ENCODE results near the gene B9D2. TPM values are rescaled to one million over a fixed set of nuclear protein-coding genes. Genes with fewer than 3 reads are reported as not detected.

The B9D2 gene
- total and polyA plus RNA-seq, 2 donors (not counting 1 experiment from before 2014, with no cell fraction given), result 2.3 to 5.3 TPM

DNA sequence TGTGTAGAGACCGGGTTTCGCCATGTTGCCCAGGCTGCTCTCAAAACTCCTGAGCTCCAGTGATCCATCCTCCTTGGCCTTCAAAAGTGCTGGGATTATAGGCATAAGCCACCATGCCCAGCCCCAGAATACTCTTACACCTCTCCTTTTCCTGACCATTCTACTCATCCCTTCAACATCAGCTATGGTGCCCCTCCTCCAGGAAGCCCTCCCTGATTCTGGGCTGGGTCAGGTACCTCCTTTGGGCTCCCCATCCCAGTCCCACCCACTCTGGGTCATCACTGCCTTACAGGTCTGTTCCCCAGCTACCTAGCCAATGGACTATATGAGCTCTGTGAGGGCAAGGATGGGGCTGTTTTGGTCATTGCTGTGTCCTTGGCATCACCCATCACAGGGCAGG is 19.8 kb downstream of the B9D2 start:
- no peaks in the 10 kb centered on the region for H3K79me2 ChIP-seq (ENCODE audit: control insufficient read depth, insufficient read depth, low read length)

DNA sequence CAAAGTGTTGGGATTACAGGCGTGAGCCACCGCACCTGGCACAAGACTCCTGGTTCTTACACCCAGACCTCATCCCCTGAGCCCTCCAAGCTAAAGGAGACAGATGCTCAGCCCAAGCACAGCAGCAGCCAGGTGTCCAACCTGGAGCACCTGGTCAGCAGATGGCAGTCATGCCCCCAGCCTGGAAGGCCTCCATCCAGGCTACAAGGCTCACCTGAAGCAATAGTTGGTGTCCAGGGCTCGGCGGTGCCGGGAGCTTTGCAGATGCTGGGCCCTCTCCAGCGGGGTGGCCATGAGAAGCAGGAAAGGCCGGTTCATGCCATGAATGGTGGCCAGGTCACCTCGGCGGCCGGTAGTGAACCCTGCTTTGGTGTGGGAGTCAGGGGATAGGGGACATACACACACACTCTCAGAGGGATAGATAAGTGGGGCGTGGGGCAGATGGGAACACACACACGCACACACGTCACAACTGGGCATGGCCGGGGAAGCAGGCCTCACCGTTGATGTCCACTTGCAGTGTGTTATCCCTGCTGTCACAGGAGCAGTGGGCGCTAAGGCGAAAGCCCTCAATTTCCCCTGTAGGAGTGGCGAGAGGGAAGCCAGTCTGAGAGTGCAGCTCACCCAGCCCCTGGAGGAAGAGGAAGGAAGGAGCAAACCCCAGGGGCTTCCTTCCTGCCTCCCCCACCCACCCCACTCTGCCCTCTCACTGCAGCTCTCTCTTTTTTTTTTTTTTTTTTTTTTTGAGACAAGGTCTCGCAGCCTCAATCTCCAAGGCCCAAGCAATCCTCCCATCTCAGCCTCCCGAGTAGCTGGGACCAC is 22.1 kb downstream of the B9D2 start:
- Histone ChIP-seq H3K9ac (ENCODE audit: insufficient read depth, low read length) (no peak overlapping the region), H3K79me2 (ENCODE audit: control insufficient read depth, insufficient read depth, low read length) (no peaks in the 10 kb centered on the region), H2AFZ (ENCODE audit: low read length) (no peak overlapping the region), H3K4me3 (replicated peaks in 1 of 4; ENCODE audit: control extremely low read depth in 1 of 4, insufficient read depth in 1 of 4, low read depth in 3 of 4, low read length in 4 of 4) (no peak overlapping the region), H4K20me1 (ENCODE audit: control insufficient read depth, extremely low read depth, insufficient read depth, low read length) (no peaks in the 10 kb centered on the region), H3K4me2 (ENCODE audit: extremely low read depth, insufficient read depth, low read length) (no peak overlapping the region), H3K4me1 (ENCODE audit: control insufficient read depth, extremely low read depth, insufficient read depth, low read length) (no peaks in the 10 kb centered on the region), H3K36me3 (ENCODE audit: control insufficient read depth, insufficient read depth, low read length) (peaks cover 5% of the 10 kb centered on the region), H3K27ac (ENCODE audit: insufficient read depth, low read length) (no peak overlapping the region), H3K9me3 (ENCODE audit: control insufficient read depth, insufficient read depth, low read depth, low read length) (no peaks in the 10 kb centered on the region), H3K27me3 (ENCODE audit: control insufficient read depth, insufficient read depth, low read length) (no peaks in the 10 kb centered on the region)
- DNase-seq (ENCODE audit: low read depth in 2 of 2), result no peak
- no peak for TF ChIP-seq EZH2 (IDR thresholded peaks at IDR 0.05; ENCODE audit: low read length, missing control alignments)
- TF ChIP-seq, protein P1, sequence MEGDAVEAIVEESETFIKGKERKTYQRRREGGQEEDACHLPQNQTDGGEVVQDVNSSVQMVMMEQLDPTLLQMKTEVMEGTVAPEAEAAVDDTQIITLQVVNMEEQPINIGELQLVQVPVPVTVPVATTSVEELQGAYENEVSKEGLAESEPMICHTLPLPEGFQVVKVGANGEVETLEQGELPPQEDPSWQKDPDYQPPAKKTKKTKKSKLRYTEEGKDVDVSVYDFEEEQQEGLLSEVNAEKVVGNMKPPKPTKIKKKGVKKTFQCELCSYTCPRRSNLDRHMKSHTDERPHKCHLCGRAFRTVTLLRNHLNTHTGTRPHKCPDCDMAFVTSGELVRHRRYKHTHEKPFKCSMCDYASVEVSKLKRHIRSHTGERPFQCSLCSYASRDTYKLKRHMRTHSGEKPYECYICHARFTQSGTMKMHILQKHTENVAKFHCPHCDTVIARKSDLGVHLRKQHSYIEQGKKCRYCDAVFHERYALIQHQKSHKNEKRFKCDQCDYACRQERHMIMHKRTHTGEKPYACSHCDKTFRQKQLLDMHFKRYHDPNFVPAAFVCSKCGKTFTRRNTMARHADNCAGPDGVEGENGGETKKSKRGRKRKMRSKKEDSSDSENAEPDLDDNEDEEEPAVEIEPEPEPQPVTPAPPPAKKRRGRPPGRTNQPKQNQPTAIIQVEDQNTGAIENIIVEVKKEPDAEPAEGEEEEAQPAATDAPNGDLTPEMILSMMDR (conservative IDR thresholded peaks at IDR 0.05 in 1 of 2, IDR thresholded peaks at IDR 0.05 in 1 of 2; ENCODE audit: low read depth in 1 of 2, low read length in 2 of 2), result no peak

More for the DNA sequence above, 19.8 kb downstream of the B9D2 start:
- Histone ChIP-seq H3K4me1 (ENCODE audit: control insufficient read depth, extremely low read depth, insufficient read depth, low read length) (no peaks in the 10 kb centered on the region), H3K9ac (ENCODE audit: insufficient read depth, low read length) (no peak overlapping the region), H3K4me2 (ENCODE audit: extremely low read depth, insufficient read depth, low read length) (no peak overlapping the region), H3K27me3 (ENCODE audit: control insufficient read depth, insufficient read depth, low read length) (no peaks in the 10 kb centered on the region), H4K20me1 (ENCODE audit: control insufficient read depth, extremely low read depth, insufficient read depth, low read length) (no peaks in the 10 kb centered on the region), H3K36me3 (ENCODE audit: control insufficient read depth, insufficient read depth, low read length) (peaks cover 7% of the 10 kb centered on the region), H3K27ac (ENCODE audit: insufficient read depth, low read length) (no peak overlapping the region), H3K4me3 (replicated peaks in 1 of 4; ENCODE audit: control extremely low read depth in 1 of 4, insufficient read depth in 1 of 4, low read depth in 3 of 4, low read length in 4 of 4) (no peak overlapping the region), H2AFZ (ENCODE audit: low read length) (no peak overlapping the region), H3K9me3 (ENCODE audit: control insufficient read depth, insufficient read depth, low read depth, low read length) (no peaks in the 10 kb centered on the region)
- no peak for DNase-seq (ENCODE audit: low read depth in 2 of 2)
- TF ChIP-seq, protein P1 (conservative IDR thresholded peaks at IDR 0.05 in 1 of 2, IDR thresholded peaks at IDR 0.05 in 1 of 2; ENCODE audit: low read depth in 1 of 2, low read length in 2 of 2), result no peak
- no peak for TF ChIP-seq EZH2 (IDR thresholded peaks at IDR 0.05; ENCODE audit: low read length, missing control alignments)

DNA sequence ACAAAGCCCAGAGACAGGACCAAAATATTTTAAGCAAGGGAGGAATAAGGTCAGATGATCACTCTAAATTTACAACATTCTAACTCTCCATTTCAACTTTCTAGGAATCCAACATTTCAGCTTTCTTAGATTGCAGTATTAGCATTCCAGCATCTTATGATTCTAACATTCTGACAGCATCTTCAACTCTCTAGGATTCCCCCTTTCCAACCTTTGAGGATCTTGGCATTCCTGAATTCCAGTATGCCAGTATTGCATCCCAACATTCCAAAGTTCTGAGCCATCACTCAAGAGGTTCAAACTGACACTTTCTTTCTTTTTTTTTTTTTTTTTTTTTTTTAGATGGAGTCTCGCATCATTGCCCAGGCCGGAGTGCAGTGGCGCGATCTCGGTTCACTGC is 24.0 kb downstream of the B9D2 start:
- Histone ChIP-seq H2AFZ (ENCODE audit: low read length) (no peak overlapping the region), H3K4me2 (ENCODE audit: extremely low read depth, insufficient read depth, low read length) (no peak overlapping the region), H3K27me3 (ENCODE audit: control insufficient read depth, insufficient read depth, low read length) (no peaks in the 10 kb centered on the region), H4K20me1 (ENCODE audit: control insufficient read depth, extremely low read depth, insufficient read depth, low read length) (no peaks in the 10 kb centered on the region), H3K9me3 (ENCODE audit: control insufficient read depth, insufficient read depth, low read depth, low read length) (no peaks in the 10 kb centered on the region), H3K36me3 (ENCODE audit: control insufficient read depth, insufficient read depth, low read length) (peaks cover 5% of the 10 kb centered on the region), H3K79me2 (ENCODE audit: control insufficient read depth, insufficient read depth, low read length) (no peaks in the 10 kb centered on the region), H3K4me1 (ENCODE audit: control insufficient read depth, extremely low read depth, insufficient read depth, low read length) (no peaks in the 10 kb centered on the region), H3K27ac (ENCODE audit: insufficient read depth, low read length) (no peak overlapping the region), H3K9ac (ENCODE audit: insufficient read depth, low read length) (no peak overlapping the region), H3K4me3 (replicated peaks in 1 of 4; ENCODE audit: control extremely low read depth in 1 of 4, insufficient read depth in 1 of 4, low read depth in 3 of 4, low read length in 4 of 4) (no peak overlapping the region)
- DNase-seq (ENCODE audit: low read depth in 2 of 2), result peak in 1 of 2 donors; percentile 67
- no peak for TF ChIP-seq EZH2 (IDR thresholded peaks at IDR 0.05; ENCODE audit: low read length, missing control alignments)
- TF ChIP-seq, protein P1 (conservative IDR thresholded peaks at IDR 0.05 in 1 of 2, IDR thresholded peaks at IDR 0.05 in 1 of 2; ENCODE audit: low read depth in 1 of 2, low read length in 2 of 2), result no peak
